HG03103 (cell line): Measurements from ENCODE around the gene HGS.

Experiments used
- ATAC-seq: cut with Tn5 transposase; IDR thresholded peaks from one replicate; pipeline ENCODE4 v1.9.1; 2021; ENCODE audit warnings: low read depth; ENCODE audit not compliant: unreplicated experiment

The HGS gene

GRCh38 chr17:81740395-81740961 is 56.7 kb downstream of the HGS start:
- no peak for ATAC-seq

GRCh38 chr17:81741049-81741593 is 57.3 kb downstream of the HGS start:
- no peak for ATAC-seq

GRCh38 chr17:81741594-81742452 is 58.0 kb downstream of the HGS start:
- ATAC-seq: no peak
